ENCODE results near the gene INPP5D.

INPP5D gene

GRCh38 chr2:233075966-233076339 lies 15.8 kb downstream of the INPP5D start:
- no peak for DNase-seq

GRCh38 chr2:233076749-233077148 lies 16.6 kb downstream of the INPP5D start:
- DNase-seq = no peak

GRCh38 chr2:233079473-233079877 lies 19.3 kb downstream of the INPP5D start:
- DNase-seq = no peak

GRCh38 chr2:233079953-233080835 lies 20.1 kb downstream of the INPP5D start:
- DNase-seq = no peak

GRCh38 chr2:233080836-233081229 lies 20.7 kb downstream of the INPP5D start:
- no peak for DNase-seq

- DNase-seq = no peak
These were observed 21.1 kb downstream of the INPP5D start for GRCh38 chr2:233081232-233081730.

- no peak for DNase-seq
These were observed 21.6 kb downstream of the INPP5D start for GRCh38 chr2:233081731-233082221.

GRCh38 chr2:233082222-233082930 lies 22.2 kb downstream of the INPP5D start:
- DNase-seq = no peak

GRCh38 chr2:233082931-233083755 lies 23.0 kb downstream of the INPP5D start:
- DNase-seq = no peak

GRCh38 chr2:233083782-233084181 lies 23.6 kb downstream of the INPP5D start:
- no peak for DNase-seq

- no peak for DNase-seq
These were observed 24.3 kb downstream of the INPP5D start for GRCh38 chr2:233084488-233084887.

- DNase-seq = no peak
These were observed 25.1 kb downstream of the INPP5D start for GRCh38 chr2:233085037-233085838.

- DNase-seq = no peak
These were observed 25.7 kb downstream of the INPP5D start for GRCh38 chr2:233085839-233086150.

GRCh38 chr2:233087713-233088112 lies 27.6 kb downstream of the INPP5D start:
- DNase-seq = no peak

- DNase-seq = no peak
These were observed 28.8 kb downstream of the INPP5D start for GRCh38 chr2:233088972-233089345.

- no peak for DNase-seq
These were observed 29.7 kb downstream of the INPP5D start for GRCh38 chr2:233089851-233090250.

- DNase-seq = no peak
These were observed 30.7 kb downstream of the INPP5D start for GRCh38 chr2:233090879-233091278.

- no peak for DNase-seq
These were observed 31.6 kb downstream of the INPP5D start for GRCh38 chr2:233091595-233092375.

GRCh38 chr2:233092432-233093165 lies 32.5 kb downstream of the INPP5D start:
- DNase-seq = no peak

GRCh38 chr2:233093166-233093448 lies 33.0 kb downstream of the INPP5D start:
- no peak for DNase-seq

GRCh38 chr2:233093721-233094120 lies 33.6 kb downstream of the INPP5D start:
- no peak for DNase-seq

Data from fibroblast of skin of scalp (primary cell).